Measurements from ENCODE around the gene DOLPP1.
"Not testable (repeated sequence)": the region's sequence is repeated elsewhere in the genome, so short reads cannot be mapped to it uniquely, and the experiment has no call there.

DOLPP1 gene

DNA sequence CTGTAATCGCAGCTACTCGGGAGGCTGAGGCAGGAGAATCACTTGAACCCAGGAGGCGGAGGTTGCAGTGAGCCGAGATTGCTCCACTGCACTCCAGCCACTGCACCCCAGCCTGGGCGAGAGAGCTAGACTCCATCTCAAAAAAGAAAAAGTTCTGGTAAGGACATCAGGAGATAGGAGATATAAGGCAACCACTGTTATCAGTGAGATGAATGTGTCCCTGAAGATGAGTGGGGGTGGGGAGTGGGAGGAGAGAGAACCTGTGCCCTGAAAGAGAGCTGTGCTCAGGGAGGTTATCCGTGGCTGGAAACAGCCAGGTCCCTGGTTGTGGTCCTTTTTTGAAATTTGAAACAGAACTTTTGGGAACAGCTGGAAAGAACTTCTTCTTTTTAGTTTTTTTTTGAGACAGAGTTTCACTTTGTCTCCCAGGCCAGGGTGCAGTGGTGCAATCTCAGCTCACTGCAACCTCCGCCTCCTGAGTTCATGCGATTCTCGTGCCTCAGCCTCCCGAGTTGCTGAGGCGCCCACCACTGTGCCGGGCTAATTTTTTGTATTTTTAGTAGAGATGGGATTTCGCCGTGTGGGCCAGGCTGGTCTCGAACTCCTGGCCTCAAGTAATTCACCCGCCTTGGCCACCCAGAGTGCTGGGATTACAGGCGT lies 32.9 kb downstream of the DOLPP1 start:
- no peak for DNase-seq

DNA sequence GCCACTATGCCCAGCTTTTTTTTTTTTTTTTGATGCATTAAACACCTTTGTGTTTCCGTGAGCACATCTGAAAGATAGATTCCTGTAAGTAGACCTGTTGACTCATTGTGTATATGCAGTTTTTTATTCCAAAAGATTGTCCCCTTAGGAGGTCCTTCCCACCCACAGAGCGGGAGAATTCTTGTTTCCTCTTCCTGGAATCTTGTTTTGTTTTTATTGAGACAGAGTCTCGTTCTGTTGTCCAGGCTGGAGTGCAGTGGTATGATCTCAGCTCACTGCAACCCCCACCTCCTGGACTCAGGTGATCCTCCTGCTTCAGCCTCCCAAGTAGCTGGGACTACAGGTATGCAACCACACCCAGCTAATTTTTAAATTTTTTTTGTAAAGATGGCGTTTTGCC lies 37.9 kb downstream of the DOLPP1 start:
- DNase-seq = no peak

DNA sequence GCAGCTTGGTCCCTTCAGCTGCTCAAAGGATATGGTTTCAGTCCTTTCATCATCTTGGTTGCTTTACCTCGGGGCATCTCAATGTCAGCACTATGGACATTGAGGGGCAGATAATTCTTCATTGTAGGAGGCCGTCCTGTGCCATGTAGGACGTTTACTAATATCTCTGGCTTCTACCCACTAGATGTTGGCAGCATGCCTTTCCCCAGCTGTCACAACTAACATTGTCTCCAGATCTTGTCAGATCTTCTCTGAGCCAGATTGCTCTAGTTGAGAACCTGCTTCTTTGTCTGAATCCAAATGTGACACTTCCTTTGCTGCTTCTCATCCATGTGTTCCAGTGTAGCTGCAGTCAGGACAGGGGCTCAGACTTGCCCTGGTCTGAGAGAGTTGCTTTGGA lies 40.6 kb downstream of the DOLPP1 start:
- DNase-seq = no peak

DNA sequence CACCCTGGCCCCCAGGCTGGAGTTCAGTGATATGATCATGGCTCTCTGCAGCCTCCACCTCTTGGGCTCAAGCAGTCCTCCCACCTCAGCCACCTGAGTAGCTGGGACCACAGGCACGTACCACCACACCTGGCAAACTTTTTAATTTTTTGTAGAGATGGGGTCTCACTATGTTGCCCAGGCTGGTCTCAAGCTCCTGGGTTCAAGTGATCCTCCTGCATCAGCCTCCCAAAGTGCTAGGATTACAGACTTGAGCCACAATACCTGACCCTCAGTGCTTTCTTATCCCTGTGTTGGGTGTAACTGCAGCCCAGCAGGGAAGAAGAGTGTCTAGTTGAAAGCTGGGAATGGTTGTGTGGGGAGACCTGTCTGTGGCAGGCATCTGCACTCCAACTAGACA lies 41.2 kb downstream of the DOLPP1 start:
- DNase-seq = no peak

DNA sequence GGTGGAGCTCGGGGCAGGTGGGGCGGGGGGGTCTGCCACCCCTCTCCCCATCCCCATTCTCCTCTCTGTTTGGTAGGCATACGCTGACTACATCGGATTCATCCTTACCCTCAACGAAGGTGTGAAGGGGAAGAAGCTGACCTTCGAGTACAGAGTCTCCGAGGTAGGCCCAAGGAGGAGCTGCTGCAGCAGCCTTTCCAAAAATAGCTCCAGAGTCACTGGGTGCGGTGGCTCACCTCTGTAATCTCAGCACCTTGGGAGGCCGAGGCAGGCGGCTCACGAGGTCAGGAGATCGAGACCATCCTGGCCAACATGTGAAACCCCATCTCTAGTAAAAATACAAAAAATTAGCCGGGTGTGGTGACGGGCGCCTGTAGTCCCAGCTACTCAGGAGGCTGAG lies 42.1 kb downstream of the DOLPP1 start:
- not testable (repeated sequence) for DNase-seq

DNA sequence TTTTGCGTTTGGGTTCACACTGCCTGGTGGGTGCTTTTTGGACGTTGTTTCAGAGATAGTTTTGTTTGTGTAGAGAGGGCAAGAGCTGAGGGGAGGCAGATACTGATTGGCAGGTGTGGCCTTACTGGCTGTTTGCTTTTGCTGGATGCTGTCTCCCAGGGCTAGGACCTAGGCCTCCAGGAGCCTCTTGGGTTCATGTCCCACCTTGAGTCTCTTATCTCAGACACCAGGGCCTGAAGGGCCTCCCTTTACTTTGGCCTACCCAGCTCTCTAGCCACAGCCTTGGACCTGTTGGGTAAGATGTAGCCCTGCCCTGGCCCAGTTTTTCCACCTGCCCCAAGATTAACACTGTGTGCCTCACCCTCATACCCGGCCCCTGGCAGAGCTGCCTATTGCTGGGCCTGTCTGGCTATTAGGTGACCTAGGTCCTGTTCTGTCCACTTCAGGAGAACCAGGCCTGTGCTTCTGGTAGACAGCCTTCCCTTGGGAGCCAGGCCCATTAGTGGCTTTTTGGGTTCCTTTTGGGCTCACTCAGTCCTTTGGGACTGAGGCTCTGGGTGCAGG lies 43.7 kb downstream of the DOLPP1 start:
- DNase-seq = no peak

DNA sequence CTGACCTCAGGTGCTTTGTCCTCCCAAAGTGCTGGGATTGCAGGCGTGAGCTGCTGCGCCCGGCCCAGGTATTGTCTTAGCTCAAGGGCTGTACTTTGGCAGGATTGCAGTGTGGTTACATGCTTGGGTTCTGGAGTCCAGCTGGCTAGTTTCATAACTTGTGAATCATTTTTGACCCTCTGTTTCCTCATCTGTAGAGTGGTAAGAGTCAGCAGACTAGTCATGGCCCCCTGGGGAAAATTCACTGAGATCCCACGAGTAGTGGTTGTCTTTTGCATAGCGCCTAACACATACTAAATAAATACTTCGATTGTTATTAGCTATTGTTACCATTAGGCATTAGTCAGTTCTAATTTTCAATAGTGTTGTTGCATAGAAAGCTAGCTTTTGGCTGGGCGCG lies 44.6 kb downstream of the DOLPP1 start:
- no peak for DNase-seq

DNA sequence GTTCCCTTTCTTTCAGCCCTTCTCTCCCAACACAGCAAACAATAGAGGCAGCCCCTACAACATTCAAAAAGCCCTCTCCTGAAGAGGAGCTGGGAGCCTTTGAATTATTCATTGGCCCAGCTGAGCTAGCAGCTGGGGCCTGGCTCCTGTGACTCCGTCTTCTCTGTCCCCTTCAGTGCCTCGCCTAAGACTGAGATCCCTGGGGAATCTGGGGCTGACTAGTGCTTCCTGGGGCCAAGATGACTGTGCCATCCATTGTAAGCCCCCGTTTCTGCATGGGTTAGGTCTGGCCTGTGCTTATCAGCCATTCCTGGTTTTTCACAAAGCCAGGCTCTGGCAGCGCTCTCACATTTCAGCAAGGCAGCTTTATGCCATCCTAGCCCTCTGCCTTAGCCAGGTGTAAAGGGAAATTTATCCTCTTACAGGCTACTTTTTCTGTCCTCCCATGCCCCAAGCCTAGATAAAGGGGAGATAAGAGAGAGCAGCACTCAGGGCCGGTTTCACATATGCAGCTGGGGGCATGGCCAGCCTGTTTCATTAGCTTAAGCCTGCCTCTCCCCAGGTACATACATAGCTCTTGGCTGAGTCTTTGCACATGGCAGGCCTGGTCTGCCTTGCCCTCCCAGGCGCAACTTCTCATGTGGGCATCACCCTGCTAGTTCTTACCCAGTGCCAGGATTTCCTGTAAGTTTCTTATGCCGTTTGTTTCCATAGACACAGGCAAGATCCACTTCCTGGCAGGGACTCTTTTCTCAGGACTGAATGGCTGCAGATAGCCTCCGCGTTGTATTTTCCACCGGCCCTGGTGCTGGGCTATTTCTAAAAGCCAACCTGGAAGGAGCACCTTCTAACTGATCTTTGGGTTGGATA lies 46.1 kb downstream of the DOLPP1 start:
- DNase-seq = peak; percentile 90

DNA sequence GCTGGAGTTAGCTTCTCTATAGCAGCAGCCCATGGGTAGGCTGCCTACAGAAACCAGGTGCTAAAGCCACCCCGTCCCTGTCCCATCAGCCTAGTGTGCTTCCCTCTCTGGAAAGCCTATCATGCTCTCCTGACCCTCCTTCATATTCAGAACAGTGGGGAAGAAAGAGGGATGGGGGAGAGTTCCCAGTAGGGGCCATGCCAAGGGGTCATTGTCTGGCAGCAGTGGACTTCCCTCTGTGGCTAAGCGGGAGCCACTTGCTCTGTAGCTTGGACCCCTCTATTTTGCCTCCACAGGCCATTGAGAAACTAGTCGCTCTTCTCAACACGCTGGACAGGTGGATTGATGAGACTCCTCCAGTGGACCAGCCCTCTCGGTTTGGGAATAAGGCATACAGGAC lies 47.8 kb downstream of the DOLPP1 start:
- no peak for DNase-seq

DNA sequence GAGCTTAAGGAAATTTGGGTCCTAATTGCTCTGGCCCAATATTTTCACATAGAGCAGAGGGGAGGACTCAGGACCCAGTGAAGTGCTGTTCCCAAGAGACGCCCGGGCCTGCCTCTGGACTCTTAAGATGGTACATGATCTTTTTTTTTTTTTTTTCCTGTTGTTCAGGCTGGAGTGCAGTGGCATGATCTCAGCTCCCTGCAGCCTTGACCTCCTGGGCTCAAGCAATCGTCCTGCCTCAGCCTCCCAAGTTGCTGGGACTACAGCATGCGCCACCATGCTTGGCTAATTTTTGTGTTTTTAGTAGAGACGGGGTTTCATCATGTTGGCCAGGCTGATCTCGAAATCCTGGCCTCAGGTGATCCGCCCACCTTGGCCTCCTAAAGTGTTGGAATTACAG lies 49.4 kb downstream of the DOLPP1 start:
- DNase-seq = not testable (repeated sequence)

DNA sequence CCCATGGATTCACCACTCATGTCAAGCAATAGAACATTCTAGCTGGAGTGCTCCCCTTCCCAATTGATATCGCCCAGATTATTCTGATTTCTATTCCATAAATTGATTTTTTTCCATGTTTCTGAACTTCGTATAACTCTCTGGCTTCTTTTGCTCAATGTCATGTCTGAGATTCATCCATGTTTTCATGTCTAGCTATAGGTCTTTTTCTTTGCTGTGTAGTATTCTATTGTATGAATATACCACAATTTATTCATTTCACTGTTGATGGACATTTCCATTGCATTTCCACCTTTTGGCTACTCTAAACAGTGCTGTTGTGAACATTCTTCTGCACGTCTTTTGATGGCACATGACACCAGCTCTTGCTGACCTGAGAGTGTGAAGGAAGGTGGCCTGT lies 49.9 kb downstream of the DOLPP1 start:
- no peak for DNase-seq

DNA sequence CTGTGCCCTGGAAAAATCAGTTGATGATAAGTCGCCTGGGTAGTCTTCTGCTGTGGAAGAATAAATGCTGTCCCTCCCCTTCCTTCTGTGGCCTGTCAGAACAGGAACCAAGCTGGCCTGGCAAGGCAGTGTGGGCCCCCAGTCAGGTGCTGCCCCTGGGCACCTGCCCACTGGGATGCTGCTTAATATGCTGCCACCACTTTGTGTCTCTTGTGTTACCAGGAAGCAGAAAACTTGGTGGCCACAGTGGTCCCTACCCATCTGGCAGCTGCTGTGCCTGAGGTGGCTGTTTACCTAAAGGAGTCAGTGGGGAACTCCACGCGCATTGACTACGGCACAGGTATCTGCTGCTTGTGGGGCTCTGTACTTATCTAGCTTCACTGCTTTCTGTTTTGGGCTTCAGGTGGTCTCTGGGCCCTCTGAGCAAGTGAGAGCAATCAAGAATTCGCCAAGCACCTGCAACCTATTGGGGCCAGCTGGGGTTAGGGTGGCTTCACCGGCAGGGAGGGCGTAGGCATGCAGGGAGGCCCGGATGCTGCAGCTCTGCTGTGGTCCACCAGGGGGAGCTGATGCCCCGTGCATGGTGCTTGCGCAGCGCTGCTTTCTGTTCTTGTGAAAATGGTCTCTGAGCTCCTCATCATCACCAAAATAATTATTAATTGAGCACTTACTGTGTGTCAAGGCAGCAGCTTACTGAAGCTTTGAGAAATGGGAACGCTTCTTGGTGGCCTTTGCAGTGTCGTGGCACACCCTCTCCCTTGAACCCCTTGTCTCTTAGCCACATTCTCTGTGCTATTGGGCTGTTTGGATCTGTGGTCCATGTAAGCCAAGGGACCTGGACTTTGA lies 50.6 kb downstream of the DOLPP1 start:
- peak; percentile 90 for DNase-seq

DNA sequence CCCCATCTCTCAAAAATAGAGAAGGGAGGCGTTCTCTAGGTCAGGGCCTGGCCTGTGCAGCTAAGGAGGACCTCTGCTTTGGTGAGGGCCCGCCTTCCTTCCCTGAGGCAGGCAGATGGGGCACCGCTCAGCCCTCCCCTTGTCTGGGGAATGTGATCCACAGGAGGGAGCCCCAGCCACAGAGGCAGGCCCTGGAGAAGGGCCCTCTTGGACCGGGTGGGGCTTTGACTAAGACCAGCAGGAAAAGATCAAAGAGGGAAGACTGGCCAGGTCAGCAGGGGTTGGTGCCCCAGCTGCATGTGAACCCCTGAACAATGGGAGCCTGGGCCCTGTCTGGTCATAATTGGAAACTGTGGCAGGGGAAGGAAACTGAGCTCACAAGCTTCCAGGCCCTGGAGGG lies 52.2 kb downstream of the DOLPP1 start:
- no peak for DNase-seq

DNA sequence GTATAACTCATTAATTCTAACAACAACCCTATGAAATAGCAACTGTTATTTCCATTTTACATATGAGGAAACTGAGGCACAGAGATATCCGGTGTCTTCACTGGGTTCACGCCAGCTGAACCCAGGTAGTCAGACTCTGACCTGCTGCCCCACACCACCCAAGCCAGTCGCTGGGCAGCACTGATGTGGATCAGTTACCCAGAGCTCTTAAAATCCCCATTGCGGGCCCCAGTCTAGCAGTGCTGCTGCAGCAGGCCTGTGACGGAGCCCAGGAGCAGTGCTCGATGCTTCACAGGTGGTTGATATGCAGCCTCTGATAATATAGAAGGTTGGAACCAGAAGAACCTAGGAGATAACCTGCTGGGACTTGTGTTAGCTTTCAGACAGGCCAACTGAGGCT lies 54.6 kb downstream of the DOLPP1 start:
- DNase-seq = no peak

DNA sequence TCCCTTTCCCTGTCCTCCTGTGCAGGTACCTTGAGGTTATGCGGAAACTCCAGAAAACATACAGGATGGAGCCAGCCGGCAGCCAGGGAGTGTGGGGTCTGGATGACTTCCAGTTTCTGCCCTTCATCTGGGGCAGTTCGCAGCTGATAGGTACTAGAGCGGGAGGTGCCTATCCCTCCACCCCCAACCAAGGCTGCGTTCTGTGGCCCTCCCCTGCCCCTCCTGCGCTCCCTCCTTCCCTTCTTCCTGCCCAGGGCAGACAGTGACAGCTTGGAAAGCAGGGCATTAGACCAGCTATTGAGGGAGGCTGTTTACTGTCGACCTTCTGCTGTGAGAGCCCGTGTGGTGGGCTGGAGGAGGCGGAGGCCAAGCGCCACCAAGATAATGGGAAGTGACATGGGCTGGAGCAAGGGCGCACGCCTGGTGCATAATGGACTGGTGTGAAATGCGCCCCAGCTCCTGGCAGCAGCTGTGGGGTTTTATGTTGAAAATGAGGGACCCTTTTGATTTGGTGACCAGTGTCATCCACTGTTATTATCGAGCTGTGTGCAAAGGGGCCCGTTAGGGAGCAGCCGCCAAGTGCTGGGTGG lies 55.6 kb downstream of the DOLPP1 start:
- peak; percentile 81 for DNase-seq

DNA sequence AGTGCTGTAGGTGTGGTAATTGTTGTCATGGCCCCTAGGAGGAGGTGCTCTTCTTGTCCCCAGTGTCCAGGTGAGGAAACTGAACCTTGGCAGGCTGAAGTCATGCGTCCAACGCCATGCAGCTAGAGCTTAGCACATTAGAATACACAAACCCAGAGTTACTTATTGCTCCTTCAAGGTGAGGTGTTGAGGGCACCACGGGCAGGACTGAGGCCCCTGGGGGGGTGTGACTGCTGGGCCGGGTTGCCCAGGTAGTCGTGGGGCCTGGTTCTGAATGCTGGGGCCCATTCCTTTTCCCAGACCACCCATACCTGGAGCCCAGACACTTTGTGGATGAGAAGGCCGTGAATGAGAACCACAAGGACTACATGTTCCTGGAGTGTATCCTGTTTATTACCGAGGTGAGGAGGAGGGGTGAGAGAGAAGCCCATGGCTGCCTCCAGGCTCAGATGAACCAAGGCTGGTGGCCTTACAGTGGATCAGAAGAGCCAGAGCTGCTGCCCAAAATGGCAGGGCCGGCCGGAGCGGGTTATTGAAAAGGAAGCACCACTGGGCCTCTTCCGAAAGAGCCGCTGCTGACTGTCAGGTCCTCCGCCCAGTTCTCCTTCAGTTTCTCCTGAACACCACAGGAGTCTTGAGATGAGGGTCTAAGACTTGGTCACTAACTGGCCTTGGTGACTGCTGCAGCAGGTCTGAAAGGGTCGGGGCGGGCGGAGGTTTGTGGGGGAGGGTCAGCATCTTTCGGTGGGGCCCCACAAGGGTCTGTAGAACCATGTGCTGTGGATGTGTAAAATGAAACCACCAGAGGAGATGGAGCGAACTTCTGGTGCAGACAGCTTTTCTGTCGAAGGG lies 56.6 kb downstream of the DOLPP1 start:
- no peak for DNase-seq

DNA sequence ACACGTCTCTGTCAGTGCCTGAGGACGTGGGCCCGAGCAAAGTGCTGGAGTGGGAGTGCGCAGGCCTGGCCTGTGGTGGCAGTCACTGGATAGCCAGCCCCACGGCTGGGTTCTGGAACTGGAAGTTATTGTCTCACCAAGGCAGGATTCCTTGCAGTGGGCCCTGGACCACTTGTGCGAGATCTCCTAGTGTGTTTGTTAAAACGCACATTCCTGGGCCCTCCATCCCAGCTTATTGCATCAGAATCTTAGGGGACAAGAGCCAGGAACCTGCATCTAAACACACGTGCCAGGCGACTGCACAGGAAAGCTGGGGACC lies 57.2 kb downstream of the DOLPP1 start:
- no peak for DNase-seq

DNA sequence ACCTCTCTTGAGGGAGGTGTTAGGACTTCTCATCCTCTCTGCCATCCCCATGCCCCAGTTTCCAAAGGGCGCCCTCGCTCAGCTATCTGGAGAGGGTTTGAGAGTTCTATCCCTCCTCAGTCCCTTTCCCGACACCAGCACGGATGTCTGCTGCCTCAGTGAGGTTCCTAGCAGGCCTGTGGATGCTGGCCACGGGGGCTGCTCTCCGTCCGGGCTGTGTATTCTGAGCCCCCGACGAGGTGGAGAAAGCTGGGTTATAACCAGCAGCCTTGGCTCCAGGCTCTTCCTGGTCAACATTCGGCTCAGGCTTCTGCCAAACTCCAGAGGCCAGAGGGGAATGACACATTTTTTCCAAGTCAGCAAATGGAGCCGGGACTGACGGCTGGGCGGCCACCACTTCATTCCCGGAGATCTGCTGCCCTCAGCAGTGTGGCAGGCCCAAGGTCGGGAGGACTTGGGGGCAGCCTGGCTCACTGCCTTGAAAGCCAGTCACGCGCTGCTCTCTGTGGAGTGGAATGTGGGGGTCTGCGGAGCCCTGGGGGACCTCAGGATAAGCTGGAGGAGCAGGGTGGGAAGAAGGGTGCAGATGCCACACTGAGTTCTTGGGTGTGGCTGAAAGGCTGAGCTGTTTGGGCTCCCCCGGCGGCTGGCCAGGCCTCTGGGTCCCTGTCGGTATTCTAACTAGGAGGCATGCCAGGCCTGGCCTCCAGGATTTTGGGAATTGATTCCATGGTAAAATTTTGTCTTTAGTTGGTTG lies 57.7 kb downstream of the DOLPP1 start:
- DNase-seq = no peak

DNA sequence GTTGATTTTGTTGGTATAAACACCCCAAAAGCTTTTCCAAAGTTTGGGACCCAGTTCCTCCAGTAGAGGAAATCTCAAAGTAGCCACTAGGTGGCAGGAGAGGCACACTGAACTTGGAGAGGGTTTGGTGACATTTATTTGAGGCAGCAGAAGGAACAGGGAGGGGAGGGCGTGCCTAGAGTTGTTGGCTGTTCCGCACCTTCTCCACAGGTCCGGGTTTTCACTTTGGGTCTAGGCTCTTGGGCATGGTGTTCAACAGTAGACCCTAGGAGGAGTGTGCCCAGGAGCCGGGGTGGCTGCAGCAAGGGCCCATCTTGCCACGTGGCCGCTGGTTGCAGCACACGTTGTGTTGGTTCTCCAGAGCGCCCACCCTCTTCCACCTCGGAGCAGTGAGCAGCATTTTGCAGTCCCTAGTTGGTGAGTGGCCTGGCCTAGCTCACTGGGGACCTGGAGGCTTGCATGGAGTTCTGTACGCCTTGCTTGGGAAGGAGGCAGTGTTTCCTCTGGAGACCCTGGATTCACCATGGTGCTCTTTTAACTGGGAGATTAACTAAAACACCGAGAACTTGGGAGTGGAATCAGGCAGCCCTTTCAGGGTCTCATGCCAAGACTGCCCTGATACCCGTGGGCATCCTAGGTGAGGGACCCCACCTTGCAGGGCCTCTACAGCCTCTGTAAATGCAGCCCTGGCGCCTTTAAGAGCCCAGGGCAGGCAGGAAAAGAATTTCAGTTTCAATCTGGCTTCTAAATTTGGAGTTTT lies 58.5 kb downstream of the DOLPP1 start:
- DNase-seq = peak; percentile 97

DNA sequence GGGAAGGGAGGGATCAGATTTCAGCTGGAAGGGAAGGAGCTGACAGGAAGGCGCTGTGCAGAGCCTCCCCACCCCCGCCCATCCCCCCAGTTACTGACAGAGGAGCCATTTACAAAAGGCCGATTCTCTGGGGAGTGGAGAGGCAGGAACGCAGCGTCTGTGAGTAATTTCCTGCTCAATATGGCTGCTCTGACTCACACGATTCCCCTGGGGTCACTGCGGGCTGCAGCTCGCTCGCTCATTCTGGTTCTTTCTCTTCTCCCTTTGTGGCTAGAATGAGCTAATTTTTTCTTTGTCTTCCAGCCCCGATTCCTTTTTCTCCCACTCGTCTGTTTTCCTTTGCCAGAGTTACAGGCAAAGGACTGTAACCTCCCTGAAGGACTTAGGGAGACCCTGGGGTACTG lies 59.1 kb downstream of the DOLPP1 start:
- DNase-seq = peak; percentile 98
